Heart left ventricle (tissue), 13 donors: ENCODE data around the gene LAMA3.

Experiments
- CTCF ChIP-seq, 12 donors: fragments of 200-600 bp; sonication (generic) in 4 of 12; IDR thresholded peaks; one replicate each; pipeline versions ENCODE4 v1.5.0 to v1.8.0; 2018 to 2022; ENCODE audit warnings: antibody characterized with exemption in 12 of 12, mild to moderate bottlenecking in 5 of 12
- POLR2A ChIP-seq, 2 donors: fragments of 450-650 bp; IDR thresholded peaks; one replicate each; pipeline ENCODE4 v1.6.1; 2017; ENCODE audit warnings: antibody characterized with exemption in 2 of 2, mild to moderate bottlenecking in 2 of 2, moderate library complexity in 2 of 2
- donor health status: ischemic (EF 13 %, LVEDD 7.1; RV severe dilation, severe dysfunction).
- donor health status: DM: no; HTN: yes; CAD: no.
- donor health status: DM: no; HTN: no; CAD: no.
- donor health status: ischemic (EF 25% LVEDD 6.9; RV normal size, moderate dysfunction).
- donor health status: ischemic (EF 25% LVEDD 5.7; RV mildly dilated, moderate dysfunction).
- donor health status: ischemic (EF 35%, LVEDD 5.7; RV mildly dilated, moderate dysfunction).
- donor health status: nonischemic (EF 11% LVEDD 7.7; RV severe dilation, severe dysfunction).
- donor health status: DM: yes; HTN: yes; CAD: no.
- donor health status: PGD.
- donor health status: ischemic (EF 29% LVEDD 5.4; RV normal size, mild dysfunction).
- donor health status: nonischemic (EF 23%, LVEDD 6.1; RV moderate dilation, normal function).

- no peak for TF ChIP-seq POLR2A (IDR thresholded peaks at IDR 0.05)
- no peak for TF ChIP-seq CTCF (IDR thresholded peaks at IDR 0.05)
Measured at GRCh38 chr18:23671564-23671963, 17.7 kb upstream of the LAMA3 start.
